ENCODE measurements around the gene RPS18.
"Not testable (repeated sequence)": the region's sequence is repeated elsewhere in the genome, so short reads cannot be mapped to it uniquely, and the experiment has no call there.

RPS18 gene

DNA sequence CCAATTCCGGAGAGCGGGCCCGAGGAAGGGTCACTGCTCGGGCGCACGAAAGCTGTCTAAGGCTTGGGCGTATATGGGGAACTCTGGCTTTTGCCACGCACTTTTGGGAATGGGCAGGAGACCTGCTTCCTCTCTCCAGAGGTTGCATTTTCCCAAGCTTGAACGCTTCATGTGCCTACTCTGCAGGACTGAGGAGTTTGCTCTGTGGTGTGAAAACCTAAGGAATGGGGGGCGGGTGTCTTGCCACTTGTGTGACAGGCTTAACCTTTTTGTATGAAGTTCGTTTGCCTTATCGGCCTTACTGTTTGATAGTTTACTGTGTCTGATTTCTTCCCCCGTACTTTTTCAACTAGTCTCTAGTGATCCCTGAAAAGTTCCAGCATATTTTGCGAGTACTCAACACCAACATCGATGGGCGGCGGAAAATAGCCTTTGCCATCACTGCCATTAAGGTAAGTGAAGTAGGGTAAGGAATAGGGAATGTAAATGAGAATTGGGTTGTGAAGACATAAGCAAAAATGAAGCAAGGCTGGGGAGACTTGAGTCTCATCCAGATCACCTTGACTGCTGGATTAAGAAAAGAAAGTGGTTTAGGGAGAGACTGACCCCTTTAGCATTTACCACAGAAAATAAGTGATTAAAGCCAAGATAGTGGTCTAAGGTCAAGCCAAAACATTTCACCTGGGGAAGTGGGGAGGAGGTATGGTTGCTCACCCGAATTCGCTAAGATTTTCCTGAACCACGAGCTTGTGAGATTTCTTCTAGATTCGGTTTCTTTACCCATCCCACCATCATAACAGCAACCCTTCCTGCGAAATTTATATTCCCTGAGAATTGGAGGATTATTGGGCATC, 627 bp downstream of the RPS18 start:
- no peak for DNase-seq (ENCODE audit: low read depth)

DNA sequence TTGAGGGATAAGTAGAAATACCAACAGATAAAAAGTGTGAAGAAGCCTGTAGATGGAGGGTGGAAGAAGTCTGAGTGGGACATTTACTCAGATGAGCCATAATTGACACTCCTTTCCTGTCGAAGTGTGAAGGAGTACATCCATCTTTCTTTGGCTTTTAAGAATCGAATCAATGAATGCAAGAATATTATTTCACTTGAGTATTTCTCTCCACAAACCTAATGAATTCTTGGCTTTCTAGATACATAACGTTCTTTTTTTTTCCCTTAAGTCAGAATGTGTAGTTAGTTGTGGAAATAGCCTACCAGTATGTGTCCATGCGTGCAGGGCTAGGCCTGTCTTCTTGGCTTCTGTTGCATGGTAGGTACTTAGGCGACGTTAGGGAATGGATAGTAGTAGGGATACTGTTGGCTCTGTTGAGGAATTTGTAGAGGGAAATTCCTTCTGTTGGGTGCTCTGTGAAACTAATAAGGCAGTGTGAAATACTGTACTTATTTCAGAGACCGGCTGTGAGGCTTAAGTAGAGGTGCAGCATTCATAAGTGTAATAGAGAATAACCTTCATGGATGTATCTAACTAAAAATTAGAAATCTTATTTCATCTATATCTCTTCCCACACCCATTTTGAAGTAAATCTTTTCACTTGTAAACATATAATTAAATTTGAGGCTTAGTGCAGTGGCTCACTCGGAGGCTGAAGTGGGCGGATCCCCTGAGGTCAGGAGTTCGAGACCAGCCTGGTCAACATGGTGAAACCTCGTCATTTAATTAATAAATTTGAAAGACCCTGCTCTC, 1.5 kb downstream of the RPS18 start:
- no peak for DNase-seq (ENCODE audit: low read depth)

DNA sequence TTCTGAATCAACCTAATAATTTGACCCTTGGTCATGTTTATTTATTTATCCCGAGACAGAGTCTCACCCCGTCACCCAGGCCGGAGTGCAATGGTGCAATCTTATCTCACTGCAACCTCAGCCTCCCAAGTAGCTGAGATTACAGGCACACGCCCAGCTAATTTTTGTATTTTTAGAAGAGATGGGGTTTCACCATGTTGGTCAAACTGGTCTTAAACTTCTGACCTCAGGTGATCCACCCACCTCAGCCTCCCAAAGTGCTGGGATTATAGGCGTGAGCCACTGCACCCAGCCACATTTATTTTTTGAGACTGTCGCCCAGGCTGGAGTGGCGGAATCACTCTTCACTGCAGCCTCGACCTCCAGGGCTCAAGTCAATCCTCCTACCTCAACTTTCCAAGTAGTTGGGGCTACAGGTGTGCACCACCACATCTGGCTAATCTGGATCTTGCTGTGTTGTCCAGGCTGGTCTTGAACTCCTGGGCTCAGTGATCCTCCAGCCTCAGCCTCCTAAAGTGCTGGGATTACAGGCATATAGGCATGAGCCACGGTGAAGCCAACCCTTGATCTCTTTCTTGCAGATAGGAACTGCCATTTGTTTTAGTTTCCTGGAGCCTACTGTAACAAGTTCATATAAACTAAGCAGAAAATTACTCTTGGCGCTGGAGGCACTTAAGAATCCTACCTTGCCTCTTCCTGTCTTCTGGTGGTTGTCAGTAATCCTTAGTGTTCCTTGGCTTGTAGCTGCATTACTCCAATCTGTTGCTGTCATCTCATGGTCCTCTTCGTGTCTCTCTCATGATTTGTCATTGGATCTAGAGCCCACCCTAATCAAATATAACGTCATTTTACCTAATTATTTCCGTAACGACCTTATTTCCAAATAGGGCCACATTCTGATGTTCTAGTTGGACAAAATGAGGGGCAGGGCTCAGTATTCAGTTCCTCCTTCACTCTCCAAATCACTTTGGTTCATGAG, 2.3 kb downstream of the RPS18 start:
- no peak for DNase-seq (ENCODE audit: low read depth)

DNA sequence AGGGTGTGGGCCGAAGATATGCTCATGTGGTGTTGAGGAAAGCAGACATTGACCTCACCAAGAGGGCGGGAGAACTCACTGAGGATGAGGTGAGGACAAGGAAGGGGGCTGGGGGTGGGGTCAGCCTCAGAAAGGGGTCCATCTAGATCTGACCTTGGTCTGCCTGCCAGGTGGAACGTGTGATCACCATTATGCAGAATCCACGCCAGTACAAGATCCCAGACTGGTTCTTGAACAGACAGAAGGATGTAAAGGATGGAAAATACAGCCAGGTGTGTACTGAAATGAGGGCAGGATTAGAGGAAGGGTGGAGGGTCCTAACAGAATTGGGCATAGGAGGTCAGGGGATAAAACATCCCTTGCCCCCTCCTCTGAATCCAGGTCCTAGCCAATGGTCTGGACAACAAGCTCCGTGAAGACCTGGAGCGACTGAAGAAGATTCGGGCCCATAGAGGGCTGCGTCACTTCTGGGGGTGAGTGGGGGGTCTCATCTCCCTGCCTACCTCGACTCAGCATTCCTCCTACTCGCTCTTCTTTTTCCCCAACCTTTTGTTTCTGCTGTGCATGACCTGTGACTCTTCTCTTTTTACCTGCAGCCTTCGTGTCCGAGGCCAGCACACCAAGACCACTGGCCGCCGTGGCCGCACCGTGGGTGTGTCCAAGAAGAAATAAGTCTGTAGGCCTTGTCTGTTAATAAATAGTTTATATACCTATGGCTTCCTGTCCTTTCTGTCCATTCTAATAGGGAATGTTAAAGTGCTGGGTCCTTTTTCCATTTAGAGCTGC, 4.1 kb downstream of the RPS18 start:
- not testable (repeated sequence) for DNase-seq (ENCODE audit: low read depth)

DNA sequence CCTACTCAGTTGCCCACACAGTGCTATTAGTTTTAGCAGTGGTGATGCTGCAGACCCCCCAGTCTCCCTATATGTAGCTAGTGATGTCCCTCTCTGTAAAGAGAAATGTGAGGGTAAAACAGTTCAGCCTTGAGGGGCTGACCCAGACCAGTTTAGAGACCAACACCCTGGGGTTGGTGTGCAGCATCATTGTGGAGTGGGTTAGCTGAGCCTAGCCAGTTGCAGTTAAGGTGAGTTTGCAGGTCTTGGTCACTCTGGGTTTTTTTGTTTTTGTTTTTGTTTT, 4.6 kb downstream of the RPS18 start:
- no peak for DNase-seq (ENCODE audit: low read depth)

DNA sequence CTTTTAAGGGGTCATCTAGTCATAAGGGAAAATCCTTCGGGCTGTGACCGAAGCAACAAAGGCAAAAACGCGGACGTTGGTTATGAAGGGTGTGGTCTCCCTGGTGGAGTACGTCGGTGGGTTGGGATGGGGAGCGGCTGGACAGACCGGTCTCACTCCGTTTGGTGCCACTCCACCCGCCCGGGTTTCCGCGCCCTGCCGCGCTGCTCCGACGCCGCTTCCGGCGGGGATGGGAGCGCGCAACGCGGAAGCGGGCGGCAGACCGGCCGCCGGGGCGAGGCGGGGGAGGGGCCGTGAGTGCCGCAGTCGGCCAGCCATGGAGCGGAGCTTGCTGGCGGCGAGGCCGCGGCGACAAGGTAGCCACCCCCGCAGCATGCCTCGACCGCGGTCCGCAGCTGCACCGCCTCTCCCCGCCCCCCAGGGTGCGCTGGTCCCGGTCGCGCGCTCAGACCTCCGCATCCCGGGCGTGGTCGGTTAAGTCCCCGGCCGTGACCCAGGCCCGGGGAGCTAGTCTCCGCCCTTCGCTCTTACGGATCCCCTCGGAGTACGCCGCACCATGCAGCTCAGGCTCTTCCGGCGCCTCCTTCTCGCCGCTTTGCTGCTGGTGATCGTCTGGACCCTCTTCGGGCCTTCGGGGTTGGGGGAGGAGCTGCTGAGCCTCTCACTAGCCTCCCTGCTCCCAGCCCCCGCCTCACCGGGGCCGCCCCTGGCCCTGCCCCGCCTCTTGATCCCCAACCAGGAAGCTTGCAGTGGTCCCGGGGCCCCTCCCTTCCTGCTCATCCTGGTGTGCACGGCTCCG, 5.2 kb downstream of the RPS18 start, which contains the start of gene B3GALT4:
TSS of gene B3GALT4 (plus strand) at position 260 of the 799 bp plus-strand sequence. CDS start at position 557, 297 bp downstream.
- peak; percentile 75 for DNase-seq (ENCODE audit: low read depth)

DNA sequence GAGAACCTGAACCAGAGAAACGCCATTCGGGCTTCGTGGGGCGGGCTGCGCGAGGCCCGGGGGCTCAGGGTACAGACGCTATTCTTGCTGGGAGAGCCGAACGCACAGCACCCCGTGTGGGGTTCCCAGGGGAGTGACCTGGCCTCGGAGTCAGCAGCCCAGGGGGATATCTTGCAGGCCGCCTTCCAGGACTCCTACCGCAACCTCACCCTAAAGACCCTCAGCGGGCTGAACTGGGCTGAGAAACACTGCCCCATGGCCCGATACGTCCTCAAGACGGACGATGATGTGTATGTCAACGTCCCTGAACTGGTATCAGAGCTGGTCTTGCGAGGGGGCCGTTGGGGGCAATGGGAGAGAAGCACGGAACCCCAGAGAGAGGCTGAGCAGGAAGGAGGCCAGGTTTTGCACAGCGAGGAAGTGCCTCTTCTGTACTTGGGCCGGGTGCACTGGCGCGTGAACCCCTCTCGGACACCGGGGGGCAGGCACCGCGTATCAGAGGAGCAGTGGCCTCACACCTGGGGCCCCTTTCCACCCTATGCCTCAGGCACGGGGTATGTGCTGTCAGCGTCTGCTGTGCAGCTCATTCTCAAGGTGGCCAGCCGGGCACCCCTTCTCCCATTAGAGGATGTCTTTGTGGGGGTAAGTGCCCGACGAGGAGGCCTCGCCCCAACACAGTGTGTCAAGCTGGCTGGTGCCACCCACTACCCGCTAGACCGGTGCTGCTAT, 6.0 kb downstream of the RPS18 start:
- DNase-seq (ENCODE audit: low read depth), result no peak

DNA sequence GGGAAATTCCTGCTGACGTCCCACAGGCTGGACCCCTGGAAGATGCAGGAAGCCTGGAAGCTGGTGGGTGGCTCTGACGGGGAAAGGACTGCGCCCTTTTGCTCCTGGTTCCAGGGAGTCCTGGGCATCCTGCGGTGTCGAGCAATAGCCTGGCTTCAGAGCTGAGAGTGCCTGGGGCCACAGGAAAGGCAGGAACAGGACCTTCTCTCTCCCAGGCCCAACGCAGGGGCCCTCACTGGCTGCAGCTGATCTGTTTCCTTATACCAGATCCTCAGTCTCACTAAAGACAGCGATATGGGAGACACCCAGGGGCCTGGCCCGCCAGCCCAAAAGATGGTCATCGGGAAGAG, 6.5 kb downstream of the RPS18 start:
- no peak for DNase-seq (ENCODE audit: low read depth)

DNA sequence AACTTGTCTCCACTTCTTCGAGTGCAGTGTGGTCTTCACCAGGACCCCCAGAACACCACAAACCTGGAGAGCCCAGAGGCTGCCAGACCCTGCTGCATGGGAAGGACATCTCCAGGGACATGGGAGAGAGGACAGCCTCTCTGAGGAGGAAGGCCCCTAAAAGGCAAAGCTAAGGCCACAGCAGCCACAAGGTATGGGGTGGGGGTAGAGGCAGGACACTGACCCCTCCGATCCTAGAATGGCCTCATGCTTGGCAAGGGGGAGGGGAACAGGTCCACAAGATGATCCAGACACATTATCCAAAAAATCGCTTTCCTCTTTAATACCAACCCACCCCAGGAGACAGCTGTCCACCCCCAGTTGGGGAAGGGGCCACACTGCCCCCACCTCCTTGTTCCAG, 6.9 kb downstream of the RPS18 start:
- no peak for DNase-seq (ENCODE audit: low read depth)

DNA sequence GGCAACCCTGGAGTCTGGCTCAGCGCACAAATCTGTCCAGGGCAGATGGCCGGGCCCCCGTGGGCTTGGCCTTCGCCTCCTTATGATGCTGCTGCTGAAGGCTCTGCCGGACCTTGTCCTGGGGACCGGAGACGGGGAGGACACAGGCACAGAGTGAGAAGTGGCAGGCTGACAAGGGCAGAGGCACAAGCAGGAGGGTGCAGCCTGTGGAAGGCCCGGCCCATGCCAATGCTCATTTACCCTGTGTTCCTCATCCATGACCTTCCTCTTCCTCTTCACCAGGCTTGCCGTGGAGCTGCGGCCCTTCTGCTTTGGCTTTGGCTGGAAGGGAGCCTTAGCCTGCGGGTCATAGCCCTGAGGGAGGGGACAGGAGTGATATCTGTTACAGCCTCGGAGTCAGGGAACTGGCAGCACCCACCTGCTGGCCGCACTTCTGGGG, 7.4 kb downstream of the RPS18 start:
- no peak for DNase-seq (ENCODE audit: low read depth)

DNA sequence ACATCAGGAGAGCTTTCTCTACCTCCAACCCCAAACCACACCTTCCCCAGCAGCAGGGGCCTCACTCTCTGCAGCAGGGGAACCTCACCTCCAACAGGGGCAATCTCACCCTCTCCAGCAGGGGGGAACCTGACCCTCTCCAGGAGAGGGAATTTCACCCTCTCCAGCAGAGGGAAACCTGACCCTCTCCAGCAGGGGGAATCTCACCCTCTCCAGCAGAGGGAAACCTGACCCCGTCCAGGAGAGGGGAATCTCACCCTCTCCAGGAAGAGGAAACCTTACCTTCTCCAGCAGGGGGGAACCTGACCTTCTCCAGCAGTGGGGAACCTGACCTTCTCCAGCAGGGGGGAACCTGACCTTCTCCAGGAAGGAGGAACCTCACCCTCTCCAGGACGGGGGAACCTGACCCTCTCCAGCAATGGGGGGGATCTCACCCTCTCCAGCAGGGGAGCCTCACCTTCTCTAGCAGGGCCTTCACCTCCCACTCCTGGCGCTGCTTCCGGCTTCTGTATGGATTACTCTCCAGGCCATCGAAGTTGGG, 8.2 kb downstream of the RPS18 start:
- DNase-seq (ENCODE audit: low read depth), result peak; percentile 50

DNA sequence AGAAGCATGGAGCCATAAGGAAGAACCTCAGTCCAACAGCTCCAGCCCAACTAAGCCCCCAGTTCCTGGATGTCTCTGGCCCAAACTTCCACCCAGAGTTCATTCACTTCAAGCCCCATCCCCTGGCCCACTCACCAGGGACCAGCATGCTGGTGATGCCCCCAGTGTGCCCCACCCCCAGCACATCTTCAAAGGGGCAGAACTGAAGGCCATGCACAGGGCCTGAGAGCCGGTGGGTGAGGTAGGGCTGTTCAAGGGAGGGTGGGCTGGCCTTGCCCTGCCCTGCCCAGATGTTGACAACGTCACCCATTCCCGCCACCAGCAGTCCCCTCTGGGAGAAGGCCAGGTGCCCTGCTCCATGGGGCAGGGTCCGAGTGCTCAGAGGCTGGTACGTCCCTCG, 8.7 kb downstream of the RPS18 start:
- DNase-seq (ENCODE audit: low read depth), result no peak

DNA sequence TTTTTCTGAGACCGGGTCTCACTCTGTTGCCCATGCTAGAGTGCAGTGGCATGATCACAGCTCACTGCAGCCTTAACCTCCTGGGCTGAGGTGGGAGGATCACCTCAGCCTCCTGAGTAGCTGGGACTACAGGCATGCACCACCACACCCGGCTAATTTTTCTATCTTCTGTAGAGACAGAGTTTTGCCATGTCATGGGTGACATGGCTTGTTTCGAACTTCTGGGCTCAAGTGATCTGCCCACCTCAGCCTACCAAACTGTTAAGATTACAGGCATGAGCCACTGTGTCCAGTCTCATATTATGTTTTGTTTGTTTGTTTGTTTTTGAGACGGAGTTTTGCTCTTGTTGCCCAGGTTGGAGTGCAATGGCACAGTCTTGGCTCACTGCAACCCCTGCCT, 13.3 kb downstream of the RPS18 start:
- DNase-seq (ENCODE audit: low read depth), result not testable (repeated sequence)

DNA sequence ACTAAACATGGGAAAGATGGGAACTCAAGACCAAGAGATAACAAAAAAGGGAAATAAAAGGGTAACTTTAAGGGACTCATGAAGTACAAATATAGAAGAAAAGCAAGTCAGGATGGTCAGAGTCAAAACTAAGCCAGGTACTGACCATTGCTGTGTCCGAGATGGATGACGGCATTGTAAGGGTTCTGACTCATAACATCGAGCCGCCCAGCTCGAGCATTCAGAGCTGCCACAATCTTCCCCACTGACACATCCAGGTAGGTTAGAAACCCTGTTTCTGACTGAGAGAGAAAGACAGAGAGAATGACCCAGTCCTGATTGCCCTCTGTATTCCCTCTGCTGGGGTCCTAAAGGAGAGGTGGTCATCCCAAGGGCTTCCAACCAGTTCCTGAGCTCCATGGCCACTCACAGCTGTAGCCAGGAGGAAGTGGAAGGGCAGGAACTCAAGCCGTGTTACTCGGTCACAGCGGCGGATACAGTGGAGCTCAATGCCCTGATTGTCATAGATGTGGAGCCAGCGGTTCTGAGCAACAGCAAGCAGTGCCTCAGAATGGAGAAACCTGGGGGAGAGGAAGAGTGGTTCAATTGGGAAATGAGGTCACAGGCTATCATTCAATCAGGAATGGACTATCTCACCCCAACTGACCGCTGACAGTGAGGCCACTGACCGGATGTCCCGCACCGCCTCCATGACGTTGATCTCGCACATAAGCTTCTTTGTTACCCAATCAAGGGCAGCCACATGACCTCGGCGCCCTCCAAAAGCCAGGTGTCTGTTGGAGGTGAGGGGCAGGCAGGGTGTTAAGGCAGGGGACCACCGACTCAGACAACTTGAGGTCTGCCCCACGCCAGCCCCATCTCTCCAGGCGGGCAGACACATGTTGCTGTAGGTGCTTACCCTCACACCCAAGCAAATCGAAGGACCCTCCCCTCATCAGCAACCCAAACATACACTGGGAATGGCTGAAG, 15.4 kb downstream of the RPS18 start:
- no peak for DNase-seq (ENCODE audit: low read depth)

DNA sequence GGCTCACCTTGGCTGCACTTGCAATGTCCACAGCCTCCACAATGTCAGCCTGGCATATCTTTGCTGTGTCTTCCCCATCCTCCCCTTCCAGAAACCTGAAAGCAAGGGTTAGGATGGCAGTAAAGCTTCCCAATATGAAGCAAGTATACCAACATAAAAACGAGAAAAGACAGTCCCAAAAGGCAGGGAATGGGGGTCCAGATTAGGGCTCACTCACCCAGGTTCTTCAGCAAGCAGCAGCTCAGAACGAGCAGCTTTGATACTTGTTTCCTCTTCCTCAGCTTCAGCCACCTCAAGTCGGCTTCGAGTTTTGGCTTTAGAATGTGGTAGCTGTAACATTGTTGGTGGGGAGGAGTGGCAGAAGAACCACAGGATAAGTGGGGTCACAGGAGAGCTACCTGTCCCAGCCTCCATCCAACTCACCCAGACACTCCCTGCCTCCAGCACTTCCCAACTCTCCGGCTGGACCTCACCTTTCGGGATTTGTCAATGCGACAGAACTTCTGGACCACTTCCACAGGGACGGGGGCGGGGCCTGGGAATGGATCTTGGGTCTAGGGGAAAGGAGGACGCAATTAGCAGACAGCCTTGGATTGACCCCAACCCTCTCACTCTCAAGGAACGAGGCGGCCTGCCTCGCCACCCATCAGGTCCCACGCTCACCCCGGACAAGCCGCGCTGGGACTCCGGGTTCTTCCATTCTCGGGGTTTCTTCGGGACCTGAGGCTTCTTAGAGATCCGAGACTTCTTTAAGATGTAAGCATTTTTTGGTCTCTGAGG, 16.5 kb downstream of the RPS18 start:
- no peak for DNase-seq (ENCODE audit: low read depth)

DNA sequence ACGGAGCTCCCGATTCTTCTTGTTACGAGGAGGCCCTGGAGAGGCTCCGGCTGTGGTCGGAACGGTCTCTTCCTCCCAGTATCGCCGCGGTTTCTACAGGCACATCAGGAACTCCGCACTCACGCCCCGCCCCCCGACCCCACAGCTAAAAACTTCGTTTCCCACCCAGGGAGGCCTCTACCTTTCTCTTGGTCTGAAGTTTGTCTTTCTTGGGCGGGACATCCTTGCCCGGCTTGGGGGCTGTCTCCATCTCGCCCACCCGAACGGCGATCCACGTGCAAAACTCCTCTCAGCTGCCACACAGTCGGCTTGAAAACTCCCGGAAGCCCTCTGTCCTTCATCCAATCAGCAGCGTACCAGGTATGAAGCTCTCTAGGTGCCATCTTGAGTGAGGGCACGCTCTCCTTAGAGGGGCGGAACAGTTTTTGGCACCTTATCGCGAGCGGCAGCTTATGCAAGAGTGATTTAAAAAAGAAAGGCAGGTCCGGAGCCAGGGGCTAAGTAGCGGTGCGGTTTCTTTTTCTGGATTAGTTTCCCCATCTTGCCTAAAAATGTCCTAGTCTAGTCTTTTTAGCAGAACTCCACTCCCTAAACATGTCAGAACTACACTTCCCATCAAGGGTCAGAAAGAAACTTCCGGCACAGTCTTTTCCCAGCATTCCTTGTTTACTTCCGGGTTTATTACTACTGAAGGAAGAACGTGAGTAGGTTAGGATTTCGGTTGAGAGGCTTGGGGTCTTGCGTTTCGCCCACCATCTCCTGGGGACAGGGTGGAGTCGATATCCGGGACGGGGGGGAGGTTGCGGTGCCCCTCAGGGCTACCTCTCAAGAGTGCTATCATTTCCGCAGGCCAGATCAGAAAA, 17.3 kb downstream of the RPS18 start, which contains the start of the genes PFDN6 and WDR46:
TSS of gene PFDN6 (plus strand) at position 681 of the 863 bp plus-strand sequence. CDS start 256 bp downstream, outside the sequence.
TSS of gene WDR46 (minus strand) at position 319 of the 863 bp plus-strand sequence. CDS start at position 250, 69 bp downstream.
- peak; percentile 93 for DNase-seq (ENCODE audit: low read depth)

Data from EH (cell line).